A549 (cell line): Measurements from ENCODE around the gene URI1.

ENCODE experiments used
- CEBPB ChIP-seq, 2 experiments: fragments of >200 bp in 1 of 2; sonication (Bioruptor Twin) in 1 of 2; formaldehyde crosslinking in 1 of 2; IDR thresholded peaks; 2 replicates each; pipeline ENCODE4 v1.6.1; 2012 to 2016
- CTCF ChIP-seq: fragments of >200 bp; sonication (Bioruptor Twin); formaldehyde crosslinking; IDR thresholded peaks from 3 replicates; pipeline ENCODE4 v1.5.1; 2016
- EHMT2 ChIP-seq: fragments of 200-600 bp; sonication (generic); IDR thresholded peaks from 2 replicates; pipeline ENCODE4 v1.6.1; 2016; ENCODE audit warnings: antibody characterized with exemption, low read depth, mild to moderate bottlenecking, moderate library complexity
- GATA3 ChIP-seq: IDR thresholded peaks from 2 replicates; pipeline ENCODE4 v1.6.1; 2012; ENCODE audit warnings: borderline replicate concordance
- HDAC2 ChIP-seq: fragments of 200-600 bp; sonication (generic); IDR thresholded peaks from 2 replicates; pipeline ENCODE4 v1.6.1; 2016
- KDM1A ChIP-seq: fragments of 200-600 bp; sonication (generic); IDR thresholded peaks from 2 replicates; pipeline ENCODE4 v1.6.1; 2016; ENCODE audit warnings: low read depth, mild to moderate bottlenecking
- MAFK ChIP-seq: fragments of 450-650 bp; IDR thresholded peaks from 2 replicates; pipeline ENCODE4 v1.6.1; 2014; ENCODE audit not compliant: partially characterized antibody
- NR3C1 ChIP-seq: fragments of >200 bp; sonication (Bioruptor Twin); formaldehyde crosslinking; IDR thresholded peaks from 3 replicates; pipeline ENCODE4 v1.6.1; 2017
- POLR2A ChIP-seq: IDR thresholded peaks from 2 replicates; pipeline ENCODE4 v1.6.1; 2012; ENCODE audit warnings: mild to moderate bottlenecking, low read length
- RAD21 ChIP-seq, 2 experiments: fragments of >200 bp in 1 of 2; sonication (Bioruptor Twin) in 1 of 2; formaldehyde crosslinking in 1 of 2; IDR thresholded peaks in 1 of 2; conservative IDR thresholded peaks in 1 of 2; 2 replicates in 1 of 2; 3 replicates in 1 of 2; pipeline ENCODE4 v1.6.1; 2012 to 2018; ENCODE audit warnings: inconsistent platforms in 1 of 2
- REST ChIP-seq: fragments of 200-600 bp; sonication (generic); IDR thresholded peaks from 2 replicates; pipeline ENCODE4 v1.6.1; 2016; ENCODE audit warnings: antibody characterized with exemption, mild to moderate bottlenecking, moderate library complexity
- RFX5 ChIP-seq: fragments of 450-650 bp; IDR thresholded peaks from 2 replicates; pipeline ENCODE4 v1.7.1; 2014; ENCODE audit warnings: antibody characterized with exemption, mild to moderate bottlenecking, moderate library complexity
- TP53 ChIP-seq: fragments of 250-450 bp; sonication (Bioruptor Pico); IDR thresholded peaks from 2 replicates; pipeline ENCODE4 v1.5.0; 2021; ENCODE audit warnings: mild to moderate bottlenecking, moderate library complexity
- TF ChIP-seq, protein P1 (sequence below): IDR thresholded peaks from 2 replicates; pipeline ENCODE4 v1.6.1; 2012

- TF ChIP-seq CTCF: no peak
- no peak for TF ChIP-seq REST
- no peak for TF ChIP-seq NR3C1
- TF ChIP-seq TP53 (CRISPR knock-in tag): no peak
- no peak for TF ChIP-seq RFX5
- TF ChIP-seq MAFK: no peak
- no peak for TF ChIP-seq KDM1A
- no peak for TF ChIP-seq GATA3
- no peak for TF ChIP-seq POLR2A
- TF ChIP-seq EHMT2: no peak
- TF ChIP-seq HDAC2: no peak
- TF ChIP-seq CEBPB (IDR thresholded peaks at IDR 0.05): no peak
- TF ChIP-seq RAD21 (conservative IDR thresholded peaks at IDR 0.05 in 1 of 2, IDR thresholded peaks at IDR 0.05 in 1 of 2): peak in 1 of 2 experiments; percentile 15; a peak in 1 of 5 replicates
- TF ChIP-seq, protein P1, sequence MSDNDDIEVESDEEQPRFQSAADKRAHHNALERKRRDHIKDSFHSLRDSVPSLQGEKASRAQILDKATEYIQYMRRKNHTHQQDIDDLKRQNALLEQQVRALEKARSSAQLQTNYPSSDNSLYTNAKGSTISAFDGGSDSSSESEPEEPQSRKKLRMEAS: no peak
Observed at GRCh38 chr19:29923653-29924052, 18.4 kb upstream of the URI1 start.
